ENCODE results near the gene EFCAB13.
A peak's percentile ranks its signal among the peaks of the same experiment; 100 is the strongest.
"Not testable (repeated sequence)": the region's sequence is repeated elsewhere in the genome, so short reads cannot be mapped to it uniquely, and the experiment has no call there.

EFCAB13 gene

DNA sequence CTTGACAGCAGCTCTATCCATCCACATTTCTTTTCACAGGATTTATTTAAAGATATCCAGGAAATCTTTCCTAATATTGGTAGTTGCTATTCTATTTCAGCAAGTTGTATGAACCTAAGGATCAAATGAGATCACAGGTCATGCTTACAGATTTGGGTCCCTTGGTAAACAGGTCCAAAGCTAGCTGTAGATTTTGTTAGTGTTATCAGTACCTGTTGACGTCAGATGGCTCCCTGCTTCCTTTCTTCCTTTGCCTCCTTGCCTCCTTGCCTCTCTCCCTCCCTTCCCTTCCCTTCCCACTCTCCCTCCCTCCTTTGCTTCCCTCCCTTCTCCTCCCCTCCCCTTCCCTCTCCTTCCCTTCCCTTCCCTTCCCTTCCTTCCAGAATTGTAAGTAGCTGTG is 76.6 kb downstream of the EFCAB13 start:
- TF ChIP-seq, protein P1, sequence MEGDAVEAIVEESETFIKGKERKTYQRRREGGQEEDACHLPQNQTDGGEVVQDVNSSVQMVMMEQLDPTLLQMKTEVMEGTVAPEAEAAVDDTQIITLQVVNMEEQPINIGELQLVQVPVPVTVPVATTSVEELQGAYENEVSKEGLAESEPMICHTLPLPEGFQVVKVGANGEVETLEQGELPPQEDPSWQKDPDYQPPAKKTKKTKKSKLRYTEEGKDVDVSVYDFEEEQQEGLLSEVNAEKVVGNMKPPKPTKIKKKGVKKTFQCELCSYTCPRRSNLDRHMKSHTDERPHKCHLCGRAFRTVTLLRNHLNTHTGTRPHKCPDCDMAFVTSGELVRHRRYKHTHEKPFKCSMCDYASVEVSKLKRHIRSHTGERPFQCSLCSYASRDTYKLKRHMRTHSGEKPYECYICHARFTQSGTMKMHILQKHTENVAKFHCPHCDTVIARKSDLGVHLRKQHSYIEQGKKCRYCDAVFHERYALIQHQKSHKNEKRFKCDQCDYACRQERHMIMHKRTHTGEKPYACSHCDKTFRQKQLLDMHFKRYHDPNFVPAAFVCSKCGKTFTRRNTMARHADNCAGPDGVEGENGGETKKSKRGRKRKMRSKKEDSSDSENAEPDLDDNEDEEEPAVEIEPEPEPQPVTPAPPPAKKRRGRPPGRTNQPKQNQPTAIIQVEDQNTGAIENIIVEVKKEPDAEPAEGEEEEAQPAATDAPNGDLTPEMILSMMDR (conservative IDR thresholded peaks at IDR 0.05; ENCODE audit: low read length), result no peak
- DNase-seq (ENCODE audit: low read depth), result no peak
- no peak overlapping the region for H3K4me3 ChIP-seq (ENCODE audit: low read length)

DNA sequence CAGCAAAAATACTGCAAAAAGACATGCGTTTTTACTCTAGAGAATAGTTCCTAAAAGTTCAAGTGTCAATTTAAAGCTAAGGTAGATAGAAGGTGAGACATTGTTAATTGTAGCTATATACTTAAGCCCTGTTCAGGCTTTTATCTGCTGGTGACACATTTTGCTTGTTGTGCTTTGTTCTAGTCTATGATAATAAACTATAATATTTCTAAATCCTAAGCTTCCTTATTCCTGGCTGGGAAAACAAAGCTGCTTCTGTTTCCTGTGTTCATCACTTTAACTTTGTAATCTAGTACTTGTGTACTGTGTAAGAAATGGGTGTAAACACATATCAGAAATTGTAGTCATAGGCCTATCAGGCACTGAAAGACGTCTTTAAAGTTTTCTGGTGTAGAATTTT is 77.3 kb downstream of the EFCAB13 start:
- TF ChIP-seq, protein P1 (conservative IDR thresholded peaks at IDR 0.05; ENCODE audit: low read length), result no peak
- H3K4me3 ChIP-seq (ENCODE audit: low read length), result no peak overlapping the region
- no peak for DNase-seq (ENCODE audit: low read depth)

DNA sequence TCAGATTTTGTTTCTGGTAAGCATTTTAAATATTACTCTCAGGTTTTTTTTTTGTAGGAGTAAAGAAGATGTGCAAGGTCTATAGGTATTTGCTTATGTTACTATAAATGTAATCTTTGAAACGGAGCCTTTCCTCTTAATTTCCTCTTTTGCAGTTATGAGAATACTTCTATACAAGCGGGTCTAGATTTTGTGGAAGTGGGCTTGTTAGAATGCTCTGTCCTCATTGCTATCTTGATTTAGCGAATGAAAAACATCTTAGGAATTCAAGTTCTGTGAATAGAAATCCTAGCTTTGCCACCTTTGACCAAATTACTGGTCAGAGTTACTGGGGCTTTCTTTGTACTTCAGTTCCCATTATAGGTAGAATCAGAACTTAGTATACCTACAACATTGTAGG is 80.3 kb downstream of the EFCAB13 start:
- TF ChIP-seq, protein P1 (conservative IDR thresholded peaks at IDR 0.05; ENCODE audit: low read length), result no peak
- no peak for DNase-seq (ENCODE audit: low read depth)

DNA sequence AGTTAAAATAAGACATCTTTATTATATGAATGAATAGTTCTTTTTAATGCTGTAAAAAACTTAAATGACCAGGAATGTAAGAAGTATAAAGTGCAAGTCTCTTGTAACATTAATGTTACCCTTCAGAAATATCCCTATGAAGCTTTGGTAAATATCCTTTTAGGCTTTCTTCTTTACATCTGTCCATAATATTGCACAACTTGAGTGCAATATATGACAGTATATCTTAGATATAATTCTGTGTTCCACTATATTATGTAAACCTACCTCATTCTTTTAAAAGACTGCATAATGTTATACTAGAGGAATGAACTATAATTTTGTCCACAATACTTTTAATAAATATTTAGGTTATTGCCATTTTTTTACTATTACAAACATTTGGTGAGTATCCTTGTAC is 81.1 kb downstream of the EFCAB13 start:
- TF ChIP-seq, protein P1 (conservative IDR thresholded peaks at IDR 0.05; ENCODE audit: low read length), result no peak
- DNase-seq (ENCODE audit: low read depth), result no peak
- no peak overlapping the region for H3K4me3 ChIP-seq (ENCODE audit: low read length)

More for the DNA sequence above, 80.3 kb downstream of the EFCAB13 start:
- no peak overlapping the region for H3K4me3 ChIP-seq (ENCODE audit: low read length)

DNA sequence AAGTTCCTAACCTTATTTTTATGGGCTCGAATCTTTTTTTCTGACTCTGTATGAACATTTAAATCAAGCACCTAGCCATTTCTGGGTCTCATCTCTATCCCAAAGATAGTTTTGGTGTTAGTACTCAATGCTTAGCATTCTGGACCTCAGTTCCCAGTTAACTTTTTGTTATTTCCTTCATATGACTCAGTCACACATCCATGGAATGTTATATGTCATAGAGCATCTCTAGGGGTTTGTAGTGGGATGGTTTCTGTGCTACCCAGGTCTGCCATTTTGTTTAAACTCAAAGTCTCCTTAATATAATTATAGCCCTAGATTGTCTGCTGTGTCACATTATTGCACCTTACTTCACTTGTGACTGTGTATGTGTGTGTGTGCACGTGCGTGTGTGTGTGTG is 90.1 kb downstream of the EFCAB13 start:
- DNase-seq (ENCODE audit: low read depth), result peak; percentile 6
- TF ChIP-seq, protein P1 (conservative IDR thresholded peaks at IDR 0.05; ENCODE audit: low read length), result no peak

DNA sequence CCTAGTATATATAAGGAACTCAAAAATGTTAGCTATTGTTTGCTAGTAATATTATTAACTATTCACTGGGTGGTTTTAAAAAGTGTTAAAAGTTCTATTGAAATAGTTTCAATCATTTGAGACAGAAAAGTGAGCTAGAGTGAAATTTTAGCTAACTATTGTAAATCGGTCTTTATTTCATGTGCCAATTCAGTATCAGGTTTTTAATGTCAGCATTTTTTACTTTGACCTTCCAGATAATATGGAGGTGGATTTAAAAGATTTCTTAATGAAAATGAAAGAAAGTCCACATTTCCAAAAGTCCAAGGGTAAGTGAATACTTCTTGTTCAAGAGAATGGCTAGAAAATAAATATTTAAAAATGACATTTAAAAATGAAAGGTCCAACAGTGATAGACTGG is 90.9 kb downstream of the EFCAB13 start:
- H3K4me3 ChIP-seq (ENCODE audit: low read length), result no peak overlapping the region
- no peak for DNase-seq (ENCODE audit: low read depth)
- TF ChIP-seq, protein P1 (conservative IDR thresholded peaks at IDR 0.05; ENCODE audit: low read length), result no peak

More for the DNA sequence above, 90.1 kb downstream of the EFCAB13 start:
- H3K4me3 ChIP-seq (ENCODE audit: low read length), result no peak overlapping the region

DNA sequence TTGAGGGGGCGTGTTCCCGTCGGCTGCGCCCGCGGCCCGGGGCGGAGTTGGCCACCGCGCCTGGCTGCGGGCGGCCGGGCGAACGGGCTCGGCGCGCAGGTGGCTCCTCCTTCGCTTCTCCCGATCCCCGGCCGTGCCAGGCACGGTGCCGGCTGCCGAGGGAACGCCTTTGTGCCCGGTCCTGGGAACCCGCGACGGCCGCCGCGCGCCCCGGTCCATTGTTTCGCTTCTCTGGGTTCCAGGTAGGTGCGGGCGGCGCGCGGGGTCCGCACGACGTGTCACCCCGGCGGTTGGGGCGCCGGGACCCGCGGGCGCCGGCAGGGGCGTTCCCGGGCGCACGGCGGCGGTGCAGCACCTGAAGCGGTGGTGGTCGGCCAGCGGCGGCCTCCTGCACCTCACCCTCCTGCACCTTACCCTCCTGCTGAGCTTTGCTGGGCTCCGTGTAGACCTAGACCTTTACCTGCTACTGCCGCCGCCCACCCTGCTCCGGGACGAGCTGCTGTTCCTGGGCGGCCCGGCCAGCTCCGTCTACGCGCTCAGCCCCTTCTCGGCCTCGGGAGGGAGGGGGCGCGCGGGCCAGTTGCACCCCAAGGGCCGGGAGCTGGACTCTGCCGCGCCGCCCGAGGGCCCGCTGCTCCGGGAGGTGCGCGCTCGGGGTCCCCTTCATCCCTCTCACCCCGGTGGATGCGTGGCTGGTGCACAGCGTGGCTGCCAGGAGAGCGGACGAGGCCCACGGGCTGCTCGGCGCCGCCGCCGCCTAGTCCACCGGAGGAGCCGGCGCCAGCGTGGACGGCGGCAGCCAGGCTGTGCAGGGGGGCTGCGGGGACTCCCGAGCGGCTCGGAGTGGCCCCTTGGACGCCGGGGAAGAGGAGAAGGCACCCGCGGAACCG is 99.9 kb downstream of the EFCAB13 start:
- TF ChIP-seq, protein P1 (conservative IDR thresholded peaks at IDR 0.05; ENCODE audit: low read length), result no peak
- H3K4me3 ChIP-seq (ENCODE audit: low read length), result peak overlapping the region; percentile 44
- DNase-seq (ENCODE audit: low read depth), result no peak

DNA sequence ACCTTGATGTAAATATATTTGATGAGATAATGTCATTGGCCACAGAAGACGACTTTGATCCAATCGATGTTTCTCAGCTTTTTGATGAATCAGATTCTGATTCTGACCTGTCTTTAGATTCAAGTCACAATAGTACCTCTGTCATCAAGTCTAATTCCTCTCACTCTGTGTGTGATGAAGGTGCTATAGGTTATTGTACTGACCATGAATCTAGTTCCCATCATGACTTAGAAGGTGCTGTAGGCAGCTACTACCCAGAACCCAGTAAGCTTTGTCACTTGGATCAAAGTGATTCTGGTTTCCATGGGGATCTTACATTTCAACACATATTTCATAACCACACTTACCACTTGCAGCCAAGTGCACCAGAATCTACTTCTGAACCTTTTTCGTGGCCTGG is 101.5 kb downstream of the EFCAB13 start:
- H3K4me3 ChIP-seq (ENCODE audit: low read length), result not testable (repeated sequence)
- DNase-seq (ENCODE audit: low read depth), result peak; percentile 3

DNA sequence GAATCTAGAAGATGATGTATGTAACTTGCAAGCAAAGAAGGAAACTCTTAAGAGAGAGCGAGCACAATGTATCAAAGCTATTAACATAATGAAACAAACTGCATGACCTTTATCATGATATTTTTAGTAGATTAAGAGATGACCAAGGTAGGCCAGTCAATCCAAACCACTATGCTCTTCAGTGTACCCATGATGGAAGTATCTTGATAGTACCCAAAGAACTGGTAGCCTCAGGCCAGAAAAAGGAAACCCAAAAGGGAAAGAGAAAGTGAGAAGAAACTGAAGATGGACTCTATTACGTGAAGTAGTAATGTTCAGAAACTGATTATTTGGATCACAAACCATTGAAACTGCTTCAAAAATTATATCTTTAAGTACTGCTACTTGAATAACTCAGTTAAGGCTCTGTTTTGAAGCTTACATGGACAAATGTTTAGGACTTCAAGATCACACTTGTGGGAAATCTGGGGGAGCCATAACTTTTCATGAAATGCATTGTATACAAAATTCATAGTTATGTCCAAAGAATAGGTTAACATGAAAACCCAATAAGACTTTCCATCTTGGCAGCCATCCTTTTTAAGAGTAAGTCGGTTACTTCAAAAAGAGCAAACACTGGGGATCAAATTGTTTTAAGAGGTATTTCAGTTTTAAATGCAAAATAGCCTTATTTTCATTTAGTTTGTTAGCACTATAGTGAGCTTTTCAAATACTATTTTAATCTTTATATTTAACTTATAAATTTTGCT is 102.3 kb downstream of the EFCAB13 start:
- DNase-seq (ENCODE audit: low read depth); H3K4me3 ChIP-seq (ENCODE audit: low read length): not testable (repeated sequence)

Measured in AG10803 (cell line).